GM12873 (cell line): Measurements from ENCODE around the gene MAD1L1.

Experiments
- TF ChIP-seq, protein P1 (sequence below): IDR thresholded peaks from 2 replicates; pipeline ENCODE4 v1.5.1; 2012; ENCODE audit warnings: low read depth, mild to moderate bottlenecking, moderate library complexity, low read length, control low read depth; ENCODE audit not compliant: insufficient read depth; ENCODE audit errors: missing control alignments

Gene MAD1L1

GRCh38 chr7:1868516-1869165 is 364.1 kb downstream of the MAD1L1 start:
- TF ChIP-seq, protein P1, sequence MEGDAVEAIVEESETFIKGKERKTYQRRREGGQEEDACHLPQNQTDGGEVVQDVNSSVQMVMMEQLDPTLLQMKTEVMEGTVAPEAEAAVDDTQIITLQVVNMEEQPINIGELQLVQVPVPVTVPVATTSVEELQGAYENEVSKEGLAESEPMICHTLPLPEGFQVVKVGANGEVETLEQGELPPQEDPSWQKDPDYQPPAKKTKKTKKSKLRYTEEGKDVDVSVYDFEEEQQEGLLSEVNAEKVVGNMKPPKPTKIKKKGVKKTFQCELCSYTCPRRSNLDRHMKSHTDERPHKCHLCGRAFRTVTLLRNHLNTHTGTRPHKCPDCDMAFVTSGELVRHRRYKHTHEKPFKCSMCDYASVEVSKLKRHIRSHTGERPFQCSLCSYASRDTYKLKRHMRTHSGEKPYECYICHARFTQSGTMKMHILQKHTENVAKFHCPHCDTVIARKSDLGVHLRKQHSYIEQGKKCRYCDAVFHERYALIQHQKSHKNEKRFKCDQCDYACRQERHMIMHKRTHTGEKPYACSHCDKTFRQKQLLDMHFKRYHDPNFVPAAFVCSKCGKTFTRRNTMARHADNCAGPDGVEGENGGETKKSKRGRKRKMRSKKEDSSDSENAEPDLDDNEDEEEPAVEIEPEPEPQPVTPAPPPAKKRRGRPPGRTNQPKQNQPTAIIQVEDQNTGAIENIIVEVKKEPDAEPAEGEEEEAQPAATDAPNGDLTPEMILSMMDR: no peak

- TF ChIP-seq, protein P1: no peak
Observed at GRCh38 chr7:1867370-1868260, 365.1 kb downstream of the MAD1L1 start.

DNA sequence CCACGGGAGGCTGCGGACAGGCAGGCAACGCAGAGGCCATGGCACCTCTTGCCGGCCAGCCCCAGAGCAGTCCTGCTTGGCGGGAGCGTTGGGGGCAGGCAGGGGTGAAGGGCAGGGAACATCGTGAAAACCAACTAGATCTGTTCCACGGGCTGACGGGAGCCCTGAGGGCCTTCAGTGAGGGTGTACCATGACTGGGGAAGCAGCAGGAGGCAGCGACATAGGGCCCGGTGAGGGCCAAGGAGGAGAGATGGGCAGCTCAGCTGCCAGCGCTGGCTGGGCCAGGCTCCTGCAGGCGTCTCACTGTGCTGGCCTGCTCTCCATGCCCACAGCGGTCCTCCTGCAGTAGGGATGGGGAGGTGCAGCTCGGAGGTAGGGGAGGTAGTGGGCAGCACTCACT is 366.1 kb downstream of the MAD1L1 start:
- TF ChIP-seq, protein P1: no peak

- TF ChIP-seq, protein P1: no peak
Observed at GRCh38 chr7:1865571-1866255, 367.0 kb downstream of the MAD1L1 start.

GRCh38 chr7:1865000-1865555 is 367.7 kb downstream of the MAD1L1 start:
- TF ChIP-seq, protein P1: no peak

DNA sequence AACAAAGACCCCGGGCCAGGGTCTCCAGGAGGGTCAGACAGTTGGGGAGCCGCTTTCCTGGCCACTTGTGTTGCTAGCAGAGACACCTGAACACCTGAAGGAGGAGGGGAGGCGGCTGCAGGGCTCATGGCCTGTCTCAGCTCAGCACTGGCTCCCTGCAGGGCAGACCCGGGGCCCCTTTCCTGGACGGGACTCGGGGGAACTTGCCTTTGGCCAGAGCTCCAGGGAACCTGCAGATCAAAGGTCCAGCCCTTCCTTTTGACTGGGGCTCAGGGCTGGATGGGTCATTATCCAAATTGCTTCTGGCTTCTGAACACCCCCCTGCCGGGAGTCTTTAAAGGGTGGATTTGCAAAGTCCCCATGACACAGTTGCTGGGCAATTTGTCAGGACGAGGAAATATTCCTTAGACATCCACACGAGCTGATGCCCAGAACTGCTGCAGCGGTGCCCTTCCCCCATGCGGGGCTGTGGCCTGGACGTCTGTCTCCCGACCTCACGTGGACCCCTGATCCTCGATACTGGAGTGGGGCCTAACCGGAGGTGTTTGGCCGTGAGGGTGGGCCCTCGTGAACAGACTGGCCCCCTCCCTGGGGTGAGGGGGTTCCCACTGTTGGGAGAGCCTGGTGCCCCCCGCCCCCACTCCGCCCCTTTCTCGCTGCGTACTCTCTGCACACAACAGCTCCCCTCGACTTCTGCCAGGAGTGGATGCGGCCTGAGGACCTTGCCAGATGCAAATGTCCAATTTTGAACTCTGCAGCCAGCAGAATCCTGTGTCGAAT is 368.4 kb downstream of the MAD1L1 start:
- TF ChIP-seq, protein P1: no peak
